ENCODE data around the gene RPS15. TPM values are rescaled to one million over a fixed set of nuclear protein-coding genes. Genes with fewer than 3 reads are reported as not detected.

RPS15 gene
- polyA plus RNA-seq, 1 of the 3 experiments (the other 2 are of a cell fraction) = 3,749 TPM

GRCh38 chr19:1410789-1411188 lies 27.4 kb upstream of the RPS15 start:
- CTCF ChIA-PET = interaction anchor here (1.5 to 2.8 kb wide), 2 partner anchors 34 to 131 kb away, joined by 7 to 13 read pairs; no protein-coding TSS in a partner anchor

More at GRCh38 chr19:1410789-1411188, 27.4 kb upstream of the RPS15 start:
- no peak overlapping the region for H2AFZ ChIP-seq (ENCODE audit: low read depth)
- TF ChIP-seq YY1 (IDR thresholded peaks at IDR 0.05; ENCODE audit: low read depth) = no peak
- no peak for TF ChIP-seq IRF3 (IDR thresholded peaks at IDR 0.05; ENCODE audit: low read depth, low read length)
- TF ChIP-seq FOSL2 (IDR thresholded peaks at IDR 0.05; ENCODE audit: borderline replicate concordance, low read depth) = no peak
- no peak for TF ChIP-seq CHD2 (IDR thresholded peaks at IDR 0.05; ENCODE audit: low read length, partially characterized antibody)
- TF ChIP-seq ZBTB33 (IDR thresholded peaks at IDR 0.05; ENCODE audit: borderline replicate concordance, low read depth) = no peak
- no peak for TF ChIP-seq USF2 (IDR thresholded peaks at IDR 0.05; ENCODE audit: borderline replicate concordance, low read depth, low read length)
- TF ChIP-seq RFX5 (IDR thresholded peaks at IDR 0.05; ENCODE audit: low read length) = no peak
- TF ChIP-seq PBX3 (IDR thresholded peaks at IDR 0.05) = no peak
- TF ChIP-seq EP300 (IDR thresholded peaks at IDR 0.05; ENCODE audit: borderline replicate concordance in 1 of 2, low read depth in 1 of 2, low read length in 1 of 2) = no peak
- TF ChIP-seq JUND (IDR thresholded peaks at IDR 0.05) = no peak
- TF ChIP-seq GABPA (IDR thresholded peaks at IDR 0.05; ENCODE audit: low read depth) = no peak
- no peaks in the 10 kb centered on the region for H3K9me3 ChIP-seq
- no peak overlapping the region for H3K9ac ChIP-seq
- peaks cover 81% of the 10 kb centered on the region for H3K79me2 ChIP-seq (ENCODE audit: insufficient read depth)
- peaks cover 0 to 10% of the 10 kb centered on the region in 2 experiments for H3K36me3 ChIP-seq (replicated peaks in 1 of 2; ENCODE audit: control insufficient read depth in 1 of 2, insufficient read depth in 2 of 2, low read length in 1 of 2)
- peaks cover 10 to 29% of the 10 kb centered on the region in 2 experiments; a peak in 3 of 4 replicates for H3K4me1 ChIP-seq (ENCODE audit: control insufficient read depth in 1 of 2, insufficient read depth in 2 of 2, low read depth in 1 of 2, low read length in 1 of 2)
- no peak overlapping the region for H3K27ac ChIP-seq (ENCODE audit: low read depth in 2 of 2, low read length in 1 of 2)
- peaks cover 7% of the 10 kb centered on the region for H3F3A ChIP-seq (replicated peaks; ENCODE audit: insufficient read depth)
- H3K4me2 ChIP-seq = peak overlapping the region; percentile 99; the same call in 1 of the 2 replicates
- no peaks in the 10 kb centered on the region for H3K9me2 ChIP-seq
- H3K4me3 ChIP-seq (ENCODE audit: low read depth in 2 of 2, low read length in 1 of 2) = no peak overlapping the region
- no peaks in the 10 kb centered on the region for H3K27me3 ChIP-seq (ENCODE audit: insufficient read depth)
- peaks cover 72% of the 10 kb centered on the region for H4K20me1 ChIP-seq (ENCODE audit: insufficient read depth)
- no peak for DNase-seq
- POLR2A ChIA-PET = no interaction called here
- 97% methylated on average over 4 of the region's 9 CpGs for WGBS (ENCODE audit: low lambda C conversion rate)

Measured in SK-N-SH (cell line).